DOHH2 (cell line): ENCODE measurements around the gene INPP4B.
"Not testable (repeated sequence)": the region's sequence is repeated elsewhere in the genome, so short reads cannot be mapped to it uniquely, and the experiment has no call there.

Experiments used
- H3F3A ChIP-seq: fragments of 200-600 bp; sonication (generic), shearing (Covaris generic); 2 replicates; pipeline ENCODE4 v1.6.0; 2016; ENCODE audit warnings: antibody characterized with exemption, mild to moderate bottlenecking; ENCODE audit not compliant: control insufficient read depth, insufficient read depth
- H3K27ac ChIP-seq: fragments of 200-600 bp; sonication (generic); 2 replicates; pipeline ENCODE4 v1.5.1; 2014; ENCODE audit warnings: low read depth, mild to moderate bottlenecking, low read length, moderate library complexity
- H3K27me3 ChIP-seq: fragments of 200-600 bp; sonication (generic); 2 replicates; pipeline ENCODE4 v1.6.1; 2014; ENCODE audit warnings: mild to moderate bottlenecking, low read length, mixed read lengths; ENCODE audit not compliant: control insufficient read depth
- H3K36me3 ChIP-seq: fragments of 200-600 bp; sonication (generic); 2 replicates; pipeline ENCODE4 v1.6.1; 2014; ENCODE audit warnings: mild to moderate bottlenecking, low read length, moderate library complexity, mixed read lengths; ENCODE audit not compliant: control insufficient read depth
- H3K4me1 ChIP-seq: fragments of 200-600 bp; sonication (generic); 2 replicates; pipeline ENCODE4 v1.6.1; 2014; ENCODE audit warnings: mild to moderate bottlenecking, low read length, mixed read lengths; ENCODE audit not compliant: control insufficient read depth
- H3K4me2 ChIP-seq: fragments of 200-600 bp; sonication (generic); 2 replicates; pipeline ENCODE4 v1.6.0; 2014; ENCODE audit warnings: mild to moderate bottlenecking, low read length, moderate library complexity
- H3K4me3 ChIP-seq: fragments of 200-600 bp; sonication (generic); 2 replicates; pipeline ENCODE4 v1.5.1; 2014; ENCODE audit warnings: mild to moderate bottlenecking, low read length, mixed read lengths
- H3K79me2 ChIP-seq: fragments of 200-600 bp; sonication (generic); 2 replicates; pipeline ENCODE4 v1.6.1; 2014; ENCODE audit warnings: mild to moderate bottlenecking, low read length, mixed read lengths; ENCODE audit not compliant: control insufficient read depth
- H3K9me2 ChIP-seq: fragments of 200-600 bp; sonication (generic); replicated peaks from 2 replicates; pipeline ENCODE4 v1.6.1; 2014; ENCODE audit warnings: mild to moderate bottlenecking, low read length, mixed read lengths; ENCODE audit not compliant: control insufficient read depth
- H3K9me3 ChIP-seq: fragments of 200-600 bp; sonication (generic); 2 replicates; pipeline ENCODE4 v1.6.1; 2014; ENCODE audit warnings: antibody characterized with exemption, low read length, mixed read lengths; ENCODE audit not compliant: control insufficient read depth, insufficient read depth
- H4K20me1 ChIP-seq: fragments of 200-600 bp; sonication (generic); 2 replicates; pipeline ENCODE4 v1.6.0; 2014; ENCODE audit warnings: low read depth, mild to moderate bottlenecking, antibody characterized with exemption, low read length, moderate library complexity; ENCODE audit not compliant: control insufficient read depth, insufficient read depth
- EZH2phosphoT487 ChIP-seq: fragments of 200-600 bp; sonication (generic); IDR thresholded peaks from 2 replicates; pipeline ENCODE4 v1.6.1; 2017; ENCODE audit warnings: borderline replicate concordance, mild to moderate bottlenecking, antibody characterized with exemption, low read length, moderate library complexity, mixed read lengths
- TF ChIP-seq, protein P1 (sequence below): fragments of 200-600 bp; sonication (generic); IDR thresholded peaks from one replicate; pipeline ENCODE4 v1.5.1; 2014; ENCODE audit warnings: antibody characterized with exemption, mild to moderate bottlenecking, low read depth, low read length; ENCODE audit not compliant: poor library complexity, severe bottlenecking

Gene INPP4B

DNA sequence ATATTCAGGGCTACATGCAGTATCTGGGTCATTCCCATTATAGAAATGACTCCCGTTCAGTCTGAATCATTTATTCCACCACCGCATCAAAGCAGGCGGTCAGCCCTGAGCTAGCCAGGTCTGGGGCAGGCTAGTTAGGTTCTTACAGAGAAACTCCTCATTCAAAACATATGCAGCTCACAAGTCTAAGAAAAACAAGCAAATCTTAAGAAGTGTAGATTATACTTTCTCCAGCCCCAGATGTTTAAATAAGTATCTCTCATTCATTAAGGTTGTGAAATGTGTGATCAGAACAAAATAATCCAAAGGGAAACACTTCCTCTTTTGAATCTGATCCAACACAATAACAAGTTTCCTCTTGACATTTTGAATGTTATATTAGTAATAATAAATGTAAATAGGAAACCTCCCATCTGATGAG, 441.9 kb downstream of the INPP4B start:
- TF ChIP-seq EZH2phosphoT487 = no peak
- TF ChIP-seq, protein P1, sequence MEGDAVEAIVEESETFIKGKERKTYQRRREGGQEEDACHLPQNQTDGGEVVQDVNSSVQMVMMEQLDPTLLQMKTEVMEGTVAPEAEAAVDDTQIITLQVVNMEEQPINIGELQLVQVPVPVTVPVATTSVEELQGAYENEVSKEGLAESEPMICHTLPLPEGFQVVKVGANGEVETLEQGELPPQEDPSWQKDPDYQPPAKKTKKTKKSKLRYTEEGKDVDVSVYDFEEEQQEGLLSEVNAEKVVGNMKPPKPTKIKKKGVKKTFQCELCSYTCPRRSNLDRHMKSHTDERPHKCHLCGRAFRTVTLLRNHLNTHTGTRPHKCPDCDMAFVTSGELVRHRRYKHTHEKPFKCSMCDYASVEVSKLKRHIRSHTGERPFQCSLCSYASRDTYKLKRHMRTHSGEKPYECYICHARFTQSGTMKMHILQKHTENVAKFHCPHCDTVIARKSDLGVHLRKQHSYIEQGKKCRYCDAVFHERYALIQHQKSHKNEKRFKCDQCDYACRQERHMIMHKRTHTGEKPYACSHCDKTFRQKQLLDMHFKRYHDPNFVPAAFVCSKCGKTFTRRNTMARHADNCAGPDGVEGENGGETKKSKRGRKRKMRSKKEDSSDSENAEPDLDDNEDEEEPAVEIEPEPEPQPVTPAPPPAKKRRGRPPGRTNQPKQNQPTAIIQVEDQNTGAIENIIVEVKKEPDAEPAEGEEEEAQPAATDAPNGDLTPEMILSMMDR = no peak
- Histone ChIP-seq H3K4me2 (no peak overlapping the region), H3K36me3 (no peaks in the 10 kb centered on the region), H3K9me3 (no peaks in the 10 kb centered on the region), H4K20me1 (no peaks in the 10 kb centered on the region), H3K9me2 (no peaks in the 10 kb centered on the region), H3K79me2 (no peaks in the 10 kb centered on the region), H3F3A (no peaks in the 10 kb centered on the region), H3K27ac (no peak overlapping the region), H3K4me1 (peaks cover 7% of the 10 kb centered on the region), H3K4me3 (no peak overlapping the region), H3K27me3 (no peaks in the 10 kb centered on the region)

DNA sequence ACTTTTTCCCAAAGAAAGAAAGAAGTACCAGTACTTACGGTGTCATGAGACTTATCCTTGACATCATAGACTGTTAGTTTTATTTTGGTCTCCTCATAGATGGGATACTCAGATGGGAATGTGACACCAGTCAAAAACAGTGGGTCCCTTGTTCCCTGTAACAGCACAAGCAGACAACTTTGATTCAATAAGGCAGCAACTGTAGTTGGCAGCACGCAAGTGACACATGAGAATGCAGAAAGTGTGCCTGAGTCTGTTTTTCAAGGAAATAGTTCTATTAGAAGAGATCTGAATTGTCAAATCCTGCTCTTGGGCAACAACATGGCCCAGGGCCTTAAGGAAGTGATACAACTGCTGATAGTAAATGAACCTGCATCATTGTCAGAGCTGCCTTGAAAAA, 443.2 kb downstream of the INPP4B start:
- Histone ChIP-seq H3K4me2 (no peak overlapping the region), H3K27me3 (no peaks in the 10 kb centered on the region), H4K20me1 (no peaks in the 10 kb centered on the region), H3K27ac (no peak overlapping the region), H3K79me2 (no peaks in the 10 kb centered on the region), H3F3A (no peaks in the 10 kb centered on the region), H3K4me1 (peaks cover 7% of the 10 kb centered on the region), H3K36me3 (no peaks in the 10 kb centered on the region), H3K9me3 (no peaks in the 10 kb centered on the region), H3K9me2 (no peaks in the 10 kb centered on the region), H3K4me3 (no peak overlapping the region)
- TF ChIP-seq EZH2phosphoT487 = no peak

DNA sequence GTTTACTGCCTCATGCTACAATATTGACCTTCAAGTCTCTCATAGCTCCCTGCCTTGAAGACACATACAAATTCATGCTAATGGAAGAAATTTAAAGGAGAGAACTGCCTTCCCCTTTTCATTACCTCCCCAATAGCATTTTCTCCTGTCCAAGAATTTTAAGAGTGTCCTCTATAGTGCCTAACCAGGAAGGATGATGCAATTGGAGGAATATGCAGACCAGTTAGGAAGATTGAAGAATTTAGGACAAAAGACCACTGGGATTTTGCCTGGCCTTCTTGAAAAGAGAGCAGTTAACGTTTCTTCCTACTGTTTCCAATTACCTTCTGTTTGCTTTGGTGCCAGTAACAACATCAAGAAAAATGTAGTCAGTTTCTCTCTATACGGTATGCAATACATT, 443.9 kb downstream of the INPP4B start:
- Histone ChIP-seq H3K9me3 (no peaks in the 10 kb centered on the region), H3K9me2 (no peaks in the 10 kb centered on the region), H3F3A (no peaks in the 10 kb centered on the region), H3K79me2 (no peaks in the 10 kb centered on the region), H4K20me1 (no peaks in the 10 kb centered on the region), H3K4me3 (no peak overlapping the region), H3K27me3 (no peaks in the 10 kb centered on the region), H3K4me1 (peaks cover 7% of the 10 kb centered on the region), H3K36me3 (no peaks in the 10 kb centered on the region), H3K4me2 (no peak overlapping the region), H3K27ac (no peak overlapping the region)
- TF ChIP-seq, protein P1 = no peak
- no peak for TF ChIP-seq EZH2phosphoT487

GRCh38 chr4:142397364-142397991, 448.6 kb downstream of the INPP4B start:
- not testable (repeated sequence) for H3K9me2 ChIP-seq, H3K9me3 ChIP-seq, H3K4me2 ChIP-seq, H4K20me1 ChIP-seq, H3K4me3 ChIP-seq, H3K79me2 ChIP-seq, H3K4me1 ChIP-seq, H3K27ac ChIP-seq, H3F3A ChIP-seq, H3K36me3 ChIP-seq, H3K27me3 ChIP-seq
